Measurements from ENCODE around the gene KRTAP2-4. TPM values are rescaled to one million over a fixed set of nuclear protein-coding genes. Genes with fewer than 3 reads are reported as not detected.
"Not testable (repeated sequence)": the region's sequence is repeated elsewhere in the genome, so short reads cannot be mapped to it uniquely, and the experiment has no call there.

KRTAP2-4 gene
- total RNA-seq, 4 donors from 2014 or later = not detected

DNA sequence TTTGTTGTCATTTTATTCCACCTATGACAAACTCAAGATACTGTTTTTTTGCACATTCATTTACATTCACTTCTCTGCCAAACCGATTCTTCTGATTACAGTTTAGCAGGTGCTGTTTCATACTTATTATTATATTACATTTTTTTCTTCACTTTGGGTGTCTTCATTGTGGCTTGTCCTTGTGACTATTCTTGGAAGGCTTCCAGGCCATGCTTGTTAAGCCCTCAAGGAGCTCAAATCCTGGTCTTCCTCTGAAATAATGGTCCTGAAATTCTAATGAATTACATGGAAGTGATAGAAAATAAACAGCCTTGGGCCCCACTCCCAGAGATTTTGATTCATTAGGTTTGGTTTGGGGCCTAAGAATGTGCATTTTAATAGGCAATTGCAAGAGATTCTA, 1.4 kb downstream of the KRTAP2-4 start:
- no peak for DNase-seq (ENCODE audit: low spot score)
- TF ChIP-seq, protein P1, sequence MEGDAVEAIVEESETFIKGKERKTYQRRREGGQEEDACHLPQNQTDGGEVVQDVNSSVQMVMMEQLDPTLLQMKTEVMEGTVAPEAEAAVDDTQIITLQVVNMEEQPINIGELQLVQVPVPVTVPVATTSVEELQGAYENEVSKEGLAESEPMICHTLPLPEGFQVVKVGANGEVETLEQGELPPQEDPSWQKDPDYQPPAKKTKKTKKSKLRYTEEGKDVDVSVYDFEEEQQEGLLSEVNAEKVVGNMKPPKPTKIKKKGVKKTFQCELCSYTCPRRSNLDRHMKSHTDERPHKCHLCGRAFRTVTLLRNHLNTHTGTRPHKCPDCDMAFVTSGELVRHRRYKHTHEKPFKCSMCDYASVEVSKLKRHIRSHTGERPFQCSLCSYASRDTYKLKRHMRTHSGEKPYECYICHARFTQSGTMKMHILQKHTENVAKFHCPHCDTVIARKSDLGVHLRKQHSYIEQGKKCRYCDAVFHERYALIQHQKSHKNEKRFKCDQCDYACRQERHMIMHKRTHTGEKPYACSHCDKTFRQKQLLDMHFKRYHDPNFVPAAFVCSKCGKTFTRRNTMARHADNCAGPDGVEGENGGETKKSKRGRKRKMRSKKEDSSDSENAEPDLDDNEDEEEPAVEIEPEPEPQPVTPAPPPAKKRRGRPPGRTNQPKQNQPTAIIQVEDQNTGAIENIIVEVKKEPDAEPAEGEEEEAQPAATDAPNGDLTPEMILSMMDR (IDR thresholded peaks at IDR 0.05) = no peak

DNA sequence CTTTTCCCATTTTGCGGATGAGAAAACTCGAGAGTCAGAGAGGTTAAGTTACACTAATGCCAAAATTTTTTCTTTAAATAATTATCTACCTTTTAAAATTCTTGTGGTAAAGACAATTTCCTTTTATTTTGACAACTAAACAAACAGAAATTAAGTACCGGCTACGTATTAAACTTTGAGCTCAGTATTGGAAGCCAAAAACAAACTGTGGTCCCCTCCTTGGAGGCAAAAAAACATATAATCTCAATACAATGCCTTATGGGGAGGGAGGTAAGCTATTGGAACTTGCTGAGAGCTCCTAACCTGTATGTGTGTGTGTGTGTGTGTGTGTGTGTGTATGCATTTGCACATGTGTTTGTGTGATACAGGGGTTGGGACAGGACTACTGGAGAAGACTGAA, 2.2 kb downstream of the KRTAP2-4 start:
- DNase-seq (ENCODE audit: low spot score) (no peak), ATAC-seq (ENCODE audit: low FRiP score) (no peak)
- TF ChIP-seq, protein P1 (IDR thresholded peaks at IDR 0.05) = no peak

More for the DNA sequence above, 1.4 kb downstream of the KRTAP2-4 start:
- no peak for ATAC-seq (ENCODE audit: low FRiP score)

DNA sequence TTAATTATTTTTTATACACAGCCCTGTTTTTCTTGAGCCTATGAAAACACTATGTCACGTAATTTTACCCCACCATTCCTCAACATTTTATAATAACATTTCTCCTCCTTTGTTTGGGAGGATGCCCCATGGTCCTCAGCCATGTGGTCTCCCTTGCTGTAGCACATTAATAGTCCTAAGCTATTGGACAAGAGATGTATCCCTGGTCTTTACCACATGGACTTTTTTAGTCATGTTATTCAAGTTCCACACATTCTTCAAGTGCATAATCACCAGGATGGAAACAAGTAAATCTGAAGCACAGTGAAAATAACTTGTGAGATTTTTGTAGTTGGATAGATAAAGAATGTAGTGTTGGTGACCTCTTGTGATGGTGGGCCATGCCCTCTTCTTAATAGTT, 3.7 kb downstream of the KRTAP2-4 start:
- DNase-seq (ENCODE audit: low spot score) (no peak), ATAC-seq (ENCODE audit: low FRiP score) (no peak)
- TF ChIP-seq, protein P1 (IDR thresholded peaks at IDR 0.05) = no peak

DNA sequence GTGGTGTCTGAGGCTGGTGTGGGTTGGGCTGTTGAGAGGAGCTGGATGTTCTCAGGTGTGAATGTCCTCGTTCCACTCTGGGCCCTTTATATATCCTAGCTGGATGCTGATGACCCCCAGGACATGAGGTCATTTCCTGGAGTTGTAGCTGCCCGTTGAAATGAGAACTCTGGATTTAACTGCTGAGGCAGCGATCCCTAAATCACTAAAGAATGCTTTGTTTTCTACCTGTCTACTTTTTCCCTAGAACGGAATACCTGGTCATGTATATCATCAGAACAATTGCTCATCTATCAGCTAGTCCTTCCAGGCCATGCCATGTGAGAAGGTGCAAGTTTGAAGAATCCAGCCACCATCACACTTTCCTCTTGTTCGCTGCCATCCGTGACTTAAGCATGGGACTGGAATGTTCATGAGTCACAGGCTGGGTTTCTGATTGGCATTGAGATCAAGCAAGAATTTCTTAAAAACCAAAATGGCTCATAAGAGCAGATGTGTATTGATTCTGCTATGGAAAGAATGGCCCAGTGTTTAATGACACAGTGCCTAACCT, 5.6 kb downstream of the KRTAP2-4 start, which contains the start of gene KRTAP2-3:
Gene KRTAP2-3 (minus strand): TSS at position 63 of the 553 bp plus-strand sequence. CDS start 64 bp downstream, outside the sequence.
- TF ChIP-seq, protein P1 (IDR thresholded peaks at IDR 0.05) = no peak
- DNase-seq (ENCODE audit: low spot score) (no peak), ATAC-seq (ENCODE audit: low FRiP score) (no peak)

DNA sequence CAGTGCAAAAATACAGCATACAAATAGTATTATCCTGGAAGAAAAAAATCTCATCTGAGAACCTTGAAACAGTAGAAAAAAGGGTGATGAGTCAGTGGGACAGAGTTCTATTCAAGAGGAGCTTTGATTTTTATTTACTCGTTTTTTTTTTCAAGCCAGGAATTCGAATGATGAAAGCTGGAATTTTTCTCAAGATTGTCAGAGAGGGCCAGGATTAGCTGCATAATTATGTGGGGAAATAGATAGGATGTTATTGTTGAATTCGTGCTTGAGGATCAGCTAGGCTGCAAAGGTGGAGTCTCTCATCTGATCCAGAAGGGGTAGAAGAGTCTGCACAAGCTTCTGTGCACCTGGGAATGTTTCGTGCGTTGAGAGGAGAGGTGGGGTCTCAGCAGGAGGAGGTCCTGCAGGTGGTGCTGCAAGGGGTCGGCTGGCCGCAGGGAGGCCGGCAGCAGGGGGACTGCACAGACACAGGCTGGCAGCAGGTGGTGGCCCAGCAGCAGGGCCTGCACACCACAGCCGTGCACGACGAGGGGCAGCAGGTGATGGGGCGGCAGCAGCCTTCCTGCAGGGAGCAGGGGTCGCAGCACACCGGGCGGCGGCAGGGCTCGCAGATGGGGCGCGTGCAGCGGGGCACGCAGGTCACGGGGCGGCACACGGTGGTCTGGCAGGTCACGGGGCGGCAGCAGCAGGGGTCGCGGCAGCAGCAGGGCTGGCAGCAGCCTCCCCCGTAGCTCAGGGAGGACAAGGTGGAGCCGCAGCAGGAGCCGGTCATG, 6.2 kb downstream of the KRTAP2-4 start:
- ATAC-seq (ENCODE audit: low FRiP score); DNase-seq (ENCODE audit: low spot score): not testable (repeated sequence)

DNA sequence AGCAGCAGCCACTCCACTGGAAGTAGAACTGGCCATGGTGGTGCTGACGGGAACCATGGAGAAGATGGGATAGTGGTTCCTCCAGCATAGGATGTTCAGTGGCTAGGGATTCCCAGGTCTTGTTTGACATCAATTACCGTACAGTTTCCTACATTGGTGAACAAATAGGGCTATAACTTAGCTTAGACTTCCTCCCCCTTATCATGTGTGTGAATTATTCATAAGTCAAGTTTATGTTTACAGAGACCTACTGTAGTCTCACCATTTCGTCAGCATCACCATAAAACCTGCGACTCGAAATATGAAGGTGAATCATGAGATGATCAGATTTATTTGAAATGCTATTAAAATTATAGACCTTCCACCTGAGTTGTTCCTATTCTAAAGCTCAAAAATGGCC, 6.9 kb downstream of the KRTAP2-4 start:
- DNase-seq (ENCODE audit: low spot score) = no peak
- TF ChIP-seq, protein P1 (IDR thresholded peaks at IDR 0.05) = no peak
- ATAC-seq (ENCODE audit: low FRiP score) = no peak

DNA sequence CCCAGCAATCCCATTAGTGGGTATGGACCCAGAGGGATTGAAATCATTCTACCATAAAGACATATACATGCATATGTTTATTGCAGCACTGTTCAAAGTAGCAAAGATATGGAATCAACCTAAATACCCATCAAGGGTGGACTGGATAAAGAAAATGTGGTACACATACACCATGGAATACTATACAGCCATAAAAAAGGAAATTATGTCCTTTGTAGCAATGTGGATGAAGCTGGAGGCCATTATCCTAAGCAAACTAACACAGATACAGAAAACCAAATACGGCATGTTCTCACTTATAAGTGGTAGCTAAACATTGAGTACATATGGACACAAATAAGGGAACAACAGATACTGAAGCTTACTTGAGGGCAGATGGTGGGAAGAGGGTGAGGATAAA, 8.1 kb downstream of the KRTAP2-4 start:
- ATAC-seq (ENCODE audit: low FRiP score) (no peak), DNase-seq (ENCODE audit: low spot score) (no peak)
- TF ChIP-seq, protein P1 (IDR thresholded peaks at IDR 0.05) = no peak

DNA sequence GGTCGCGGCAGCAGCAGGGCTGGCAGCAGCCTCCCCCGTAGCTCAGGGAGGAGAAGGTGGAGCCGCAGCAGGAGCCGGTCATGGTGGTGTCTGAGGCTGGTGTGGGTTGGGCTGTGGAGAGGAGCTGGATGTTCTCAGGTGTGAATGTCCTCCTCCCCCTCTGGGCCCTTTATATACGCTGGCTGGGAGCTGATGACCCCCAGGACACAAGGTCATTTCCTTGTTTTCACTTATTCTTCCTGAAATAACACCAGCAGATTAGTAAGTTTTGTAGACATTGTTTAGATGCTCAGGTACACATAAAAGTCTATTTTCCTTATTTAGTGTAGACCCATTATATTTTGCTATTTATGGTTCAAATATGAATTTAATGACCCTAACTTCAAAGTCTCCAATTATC, 10.5 kb downstream of the KRTAP2-4 start, which contains the start of gene KRTAP2-2:
Gene KRTAP2-2 (minus strand): TSS at position 101 of the 400 bp plus-strand sequence. CDS start 19 bp downstream, at position 82.
- ATAC-seq (ENCODE audit: low FRiP score); DNase-seq (ENCODE audit: low spot score): not testable (repeated sequence)

DNA sequence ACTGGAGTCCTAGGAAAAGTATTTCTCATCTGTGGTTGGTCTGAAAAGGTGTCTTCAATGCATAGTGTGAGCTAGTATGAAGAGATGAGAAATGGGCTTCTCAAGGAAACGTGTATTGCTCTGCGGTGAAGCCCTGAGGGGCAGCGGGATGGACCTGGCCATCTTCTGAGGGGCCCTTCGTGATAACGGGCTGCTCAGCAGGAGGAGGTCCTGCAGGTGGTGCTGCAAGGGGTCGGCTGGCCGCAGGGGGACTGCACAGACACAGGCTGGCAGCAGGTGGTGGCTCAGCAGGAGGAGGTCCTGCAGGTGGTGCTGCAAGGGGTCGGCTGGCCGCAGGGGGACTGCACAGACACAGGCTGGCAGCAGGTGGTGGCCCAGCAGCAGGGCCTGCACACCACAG, 11.1 kb downstream of the KRTAP2-4 start:
- ATAC-seq (ENCODE audit: low FRiP score); DNase-seq (ENCODE audit: low spot score): not testable (repeated sequence)

Data from omental fat pad (tissue), 4 donors.